Left ventricle myocardium superior (tissue), 1 donor: ENCODE data around the gene GORASP1. TPM values are rescaled to one million over a fixed set of nuclear protein-coding genes. Genes with fewer than 3 reads are reported as not detected.
A peak's percentile ranks its signal among the peaks of the same experiment; 100 is the strongest.
"Not testable (repeated sequence)": the region's sequence is repeated elsewhere in the genome, so short reads cannot be mapped to it uniquely, and the experiment has no call there.

Source experiments
- ATAC-seq: fragments of 200-7000 bp; cut with Tn5 transposase; one replicate; pipeline ENCODE4 v1.9.1; 2020; ENCODE audit warnings: mild to moderate bottlenecking, moderate library complexity
- DNase-seq: peaks from one replicate; pipeline ENCODE4 v3.0.0-alpha.2; 2020
- intact Hi-C: fragments of 100-400 bp; cut with micrococcal nuclease; formaldehyde crosslinking; loops from one replicate; pipeline ENCODE4 v1.11.0; 2022
- total RNA-seq: library from RNA; stranded (reverse); fragmentation: NEBNext Ultra II Directional; extraction: Animal tissue kit (Norgen Biotek cat#: 25700); gene quantifications from one replicate; pipeline ENCODE4 v1.2.1, GENCODE V29; 2021
- donor health status: DM: no; HTN: yes; CAD: no; lungs with severe emphysema.

Gene GORASP1
- total RNA-seq, 1 donor from 2014 or later = 50.6 TPM

DNA sequence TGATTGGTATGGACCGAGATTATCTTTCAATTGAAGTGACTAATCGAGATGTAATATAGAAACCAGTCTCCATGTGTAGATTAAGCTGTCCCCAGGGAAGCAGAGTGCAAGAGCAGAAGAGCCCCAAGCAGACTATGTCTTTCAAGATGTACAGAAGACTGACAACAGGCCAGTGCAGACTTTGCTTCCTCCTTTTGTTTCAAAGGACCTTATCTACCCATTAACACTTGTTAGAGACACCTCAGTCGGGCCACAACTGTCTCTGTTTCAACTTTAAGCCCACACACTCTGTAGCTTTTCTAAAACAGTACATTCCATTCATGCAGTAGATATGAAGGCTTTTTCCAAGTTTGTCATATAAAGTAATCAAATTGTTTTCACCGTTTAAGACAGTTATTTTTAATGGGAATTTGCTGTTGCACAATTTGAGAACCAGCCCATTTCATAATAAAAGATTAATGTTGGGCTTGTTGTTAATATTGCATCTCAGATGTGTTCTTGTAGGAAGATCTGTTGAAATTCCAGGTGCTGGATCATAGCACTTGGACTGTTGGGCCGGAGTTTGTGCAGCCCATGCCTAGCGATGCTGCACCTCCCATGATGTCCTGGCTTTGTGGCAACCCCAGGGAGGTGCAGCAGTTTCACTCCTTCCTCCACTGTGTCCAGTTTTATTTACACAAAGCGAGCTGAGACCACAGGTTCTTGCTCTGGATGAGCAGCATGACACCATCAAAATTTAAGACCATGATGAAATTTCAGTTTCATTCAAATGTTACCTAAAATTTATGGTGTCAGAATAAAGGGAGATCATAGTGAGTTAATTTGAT, 12.4 kb downstream of the GORASP1 start:
- no peak for ATAC-seq
- intact Hi-C loops = no loop called here

DNA sequence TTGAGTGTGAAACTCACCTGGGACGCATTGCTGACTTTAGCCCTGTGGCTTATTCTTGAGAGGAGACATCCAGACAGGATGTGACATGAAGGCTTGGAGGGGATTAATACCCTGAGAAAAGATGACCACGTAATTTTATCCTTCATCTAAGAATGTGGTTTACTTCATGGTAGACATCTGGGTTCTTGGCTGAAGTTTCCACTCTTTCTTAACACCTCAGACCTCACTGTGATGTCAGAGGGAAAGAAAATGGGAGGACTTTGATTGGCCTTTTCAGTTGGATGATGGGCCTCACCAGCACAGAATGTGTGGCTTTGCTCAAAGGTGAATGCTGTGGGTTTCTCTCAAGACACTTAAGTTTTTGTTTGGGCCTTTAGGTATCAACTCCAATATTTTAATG, 16.5 kb downstream of the GORASP1 start:
- intact Hi-C loops = no loop called here
- no peak for ATAC-seq
- DNase-seq = no peak

More for the DNA sequence above, 12.4 kb downstream of the GORASP1 start:
- DNase-seq = no peak

DNA sequence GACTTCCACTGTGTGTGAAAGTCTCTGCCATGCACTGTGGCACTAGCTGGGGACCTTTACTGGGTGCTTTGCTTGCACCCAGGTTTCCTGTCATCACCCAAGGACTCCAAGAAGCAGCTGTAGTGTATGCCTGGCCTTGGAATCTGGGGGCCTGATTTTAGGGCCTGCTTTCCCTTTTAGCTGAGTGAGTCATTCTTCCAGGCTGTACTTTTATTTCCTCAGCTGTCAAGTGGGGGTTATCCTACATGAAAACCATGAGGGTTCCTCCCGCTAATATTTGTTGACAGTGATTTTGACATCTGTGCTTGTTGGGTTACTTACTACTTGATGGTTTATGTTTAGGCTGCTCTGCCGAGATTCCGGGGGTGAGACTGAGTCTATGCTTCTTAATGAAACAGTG, 18.5 kb downstream of the GORASP1 start:
- no peak for ATAC-seq
- intact Hi-C loops = no loop called here
- no peak for DNase-seq

DNA sequence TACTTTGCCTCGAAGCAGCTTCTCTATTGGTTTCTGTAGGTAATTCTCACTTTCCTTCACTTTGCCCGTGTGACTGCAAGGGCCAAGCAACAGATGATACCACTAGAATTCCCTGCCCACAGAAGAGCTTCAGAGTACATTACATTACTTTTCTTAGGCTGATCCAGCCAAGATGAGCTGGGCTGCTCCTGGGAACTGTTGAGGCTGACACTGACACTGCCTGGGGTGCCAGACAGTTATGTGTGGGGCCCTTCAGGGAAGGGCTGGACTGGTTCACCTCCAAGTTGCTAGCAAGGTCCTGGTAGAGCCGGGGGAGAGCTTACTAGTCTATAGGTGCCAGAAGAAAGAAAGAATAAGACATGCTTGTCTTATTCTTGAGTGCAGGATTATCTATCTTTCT, 19.0 kb downstream of the GORASP1 start:
- DNase-seq = no peak
- intact Hi-C loops = no loop called here
- no peak for ATAC-seq

DNA sequence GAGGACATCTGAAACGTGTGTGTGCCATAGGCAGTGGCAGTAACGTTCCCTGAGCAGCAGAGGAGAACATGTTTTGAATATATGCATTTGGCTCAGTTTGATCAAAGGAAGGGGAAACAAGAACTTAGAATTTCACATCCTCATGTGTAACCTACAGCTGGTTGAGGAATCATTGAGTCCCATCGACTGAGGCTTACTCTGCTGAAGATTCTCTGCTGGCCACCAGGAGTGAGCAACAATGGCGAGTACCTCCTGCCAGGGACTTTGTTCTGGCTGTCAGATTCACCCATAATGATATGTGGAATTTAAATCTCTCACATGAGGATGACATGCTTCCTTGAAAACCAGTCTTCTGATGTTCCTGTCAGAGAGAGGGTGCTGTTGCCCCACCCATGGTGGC, 21.3 kb downstream of the GORASP1 start:
- ATAC-seq (no peak), DNase-seq (no peak)
- intact Hi-C loops = no loop called here

DNA sequence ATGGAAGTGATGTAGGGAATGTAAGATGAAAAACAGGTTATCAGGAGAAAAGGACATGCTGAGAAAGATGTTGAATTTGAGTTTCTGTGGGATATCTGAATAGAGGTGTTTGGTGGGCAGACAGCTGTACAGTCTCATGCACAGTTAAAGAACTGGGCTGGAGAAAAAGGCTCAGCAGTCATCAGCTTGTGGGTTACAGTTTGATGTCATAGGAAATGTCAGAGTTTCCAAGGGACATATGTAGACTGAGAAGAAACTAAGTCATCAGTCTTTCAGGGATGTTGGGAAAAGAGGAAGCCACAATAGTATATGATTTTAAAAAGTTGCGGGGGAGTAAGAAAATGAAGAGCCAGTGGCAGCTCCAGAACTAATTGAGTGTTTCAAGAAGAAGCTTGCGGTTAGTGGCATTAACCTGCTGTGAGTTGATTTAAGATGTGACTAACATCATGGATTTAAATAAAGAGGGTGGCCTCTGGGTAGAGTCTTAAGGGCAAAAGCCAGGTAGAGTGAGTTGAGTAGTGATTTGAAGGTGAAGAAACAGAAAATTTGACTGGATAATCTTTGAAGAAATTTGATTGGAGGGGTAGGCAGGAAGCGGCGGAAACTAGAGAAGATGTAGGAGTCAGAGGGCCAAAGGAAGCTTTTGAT, 24.6 kb downstream of the GORASP1 start:
- intact Hi-C loops = no loop called here
- DNase-seq (no peak), ATAC-seq (no peak)

DNA sequence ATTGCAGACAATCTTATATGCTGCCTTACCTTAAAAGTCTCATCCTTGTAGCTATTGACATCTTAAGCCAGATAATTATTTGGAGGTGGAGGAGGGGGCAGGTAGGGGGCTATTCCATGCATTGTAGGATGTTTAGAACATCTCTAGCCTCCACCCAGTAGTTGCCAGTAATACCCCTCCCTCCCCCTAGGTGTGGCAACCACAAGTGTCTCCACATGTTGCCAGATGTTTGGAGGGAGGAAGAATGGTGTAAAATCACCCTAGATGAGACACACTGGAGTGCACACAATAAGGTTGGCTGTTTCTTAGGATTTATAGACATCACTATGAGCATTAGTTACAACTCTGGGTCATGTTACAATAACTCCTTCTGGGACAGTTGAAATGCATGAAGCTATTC, 27.4 kb downstream of the GORASP1 start:
- DNase-seq (no peak), ATAC-seq (no peak)
- intact Hi-C loops = no loop called here

DNA sequence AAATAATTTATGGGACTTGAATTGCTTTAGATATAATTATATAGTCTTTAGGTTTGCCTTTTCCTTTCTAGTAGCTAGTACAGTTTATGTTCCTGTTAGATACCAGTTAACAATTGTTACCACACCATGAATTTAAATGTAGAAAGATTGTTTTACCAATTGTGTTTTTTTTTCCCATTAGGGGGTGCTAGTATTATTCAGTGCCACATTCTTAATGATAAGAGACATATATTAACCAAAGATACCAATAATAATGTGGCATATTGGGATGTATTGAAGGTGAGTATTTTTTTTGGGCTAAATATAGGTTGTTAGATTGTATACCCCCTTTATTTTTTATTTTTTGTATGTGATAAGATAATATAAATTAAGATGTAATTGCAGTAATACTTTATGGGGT, 27.9 kb downstream of the GORASP1 start:
- DNase-seq (no peak), ATAC-seq (no peak)
- intact Hi-C loops = no loop called here

DNA sequence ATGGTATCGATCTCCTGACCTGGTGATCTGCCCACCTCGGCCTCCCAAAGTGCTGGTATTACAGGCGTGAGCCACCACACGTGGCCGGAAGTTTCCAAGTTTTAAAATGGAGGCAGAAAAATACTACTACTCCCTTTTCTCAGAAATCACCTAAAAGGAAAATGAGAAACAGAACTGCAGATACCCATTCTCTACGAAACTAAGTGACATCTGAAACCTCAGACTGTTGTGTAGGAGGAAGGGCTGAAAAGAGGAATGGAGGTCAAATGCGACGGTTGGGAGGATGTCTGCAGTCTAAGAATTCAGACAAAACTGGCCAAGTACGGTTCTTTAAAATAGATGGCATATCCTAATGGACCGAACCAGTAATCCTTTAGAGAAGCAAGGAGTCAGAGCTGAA, 31.5 kb downstream of the GORASP1 start:
- intact Hi-C loops = no loop called here
- ATAC-seq = no peak

DNA sequence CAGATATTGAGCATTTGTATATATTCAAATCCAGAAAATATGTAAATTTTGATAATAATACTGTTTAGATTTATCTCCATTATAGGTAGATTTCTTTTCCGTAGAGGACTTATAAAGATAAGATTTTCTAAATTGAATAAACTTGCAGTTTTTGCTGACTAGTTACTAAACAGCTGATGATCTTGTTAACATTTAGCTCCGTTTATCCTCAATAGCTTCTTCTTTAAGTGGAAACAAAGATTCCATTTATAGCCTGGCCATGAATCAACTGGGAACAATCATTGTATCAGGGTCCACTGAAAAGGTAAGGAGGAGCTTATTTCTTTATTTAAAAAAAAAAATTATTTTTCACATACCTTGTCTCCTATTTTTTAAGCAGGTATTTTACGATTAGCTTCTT, 38.9 kb downstream of the GORASP1 start:
- DNase-seq (no peak), ATAC-seq (no peak)
- intact Hi-C loops = no loop called here

More for the DNA sequence above, 31.5 kb downstream of the GORASP1 start:
- DNase-seq = no peak

DNA sequence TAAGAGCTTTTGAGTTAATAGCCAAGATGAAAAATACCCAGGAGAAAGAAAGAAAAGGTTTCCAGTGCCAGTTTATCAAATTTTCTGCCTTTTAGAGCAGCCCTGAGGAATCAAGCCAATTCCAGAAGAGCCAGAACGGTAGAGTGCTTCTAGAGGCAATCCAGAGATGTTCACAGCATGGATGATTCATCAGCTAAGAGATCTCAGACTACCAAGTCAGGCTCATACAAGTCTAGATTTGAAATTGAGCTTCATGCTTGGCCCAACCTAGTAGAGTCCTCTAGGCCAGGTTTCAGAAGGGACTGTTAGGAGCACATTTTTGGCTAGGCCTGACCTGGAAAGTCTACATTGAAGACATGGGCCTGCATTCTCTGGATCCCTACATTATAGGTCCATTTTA, 40.1 kb downstream of the GORASP1 start:
- no peak for DNase-seq
- intact Hi-C loops = no loop called here
- no peak for ATAC-seq

DNA sequence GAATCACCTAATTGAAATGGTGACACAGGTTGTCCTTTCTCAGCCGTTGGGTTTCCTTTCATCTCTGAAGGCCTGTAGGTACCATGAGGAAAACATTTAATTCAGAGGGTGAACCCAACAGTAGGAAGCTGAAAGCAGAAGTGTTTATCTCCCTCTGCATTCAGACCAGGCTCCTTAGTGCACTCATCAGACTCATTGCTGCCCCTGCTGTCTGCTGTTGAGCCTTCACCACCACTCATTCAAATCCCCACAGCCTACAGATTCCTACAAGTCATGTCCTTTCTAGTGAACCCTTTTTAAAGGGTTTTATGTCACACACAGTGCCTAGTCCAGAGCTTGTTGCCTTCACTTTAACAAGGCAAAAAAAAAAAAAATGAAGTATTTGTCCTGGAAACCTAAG, 42.2 kb downstream of the GORASP1 start:
- intact Hi-C loops = no loop called here
- DNase-seq (no peak), ATAC-seq (peak; percentile 50)

DNA sequence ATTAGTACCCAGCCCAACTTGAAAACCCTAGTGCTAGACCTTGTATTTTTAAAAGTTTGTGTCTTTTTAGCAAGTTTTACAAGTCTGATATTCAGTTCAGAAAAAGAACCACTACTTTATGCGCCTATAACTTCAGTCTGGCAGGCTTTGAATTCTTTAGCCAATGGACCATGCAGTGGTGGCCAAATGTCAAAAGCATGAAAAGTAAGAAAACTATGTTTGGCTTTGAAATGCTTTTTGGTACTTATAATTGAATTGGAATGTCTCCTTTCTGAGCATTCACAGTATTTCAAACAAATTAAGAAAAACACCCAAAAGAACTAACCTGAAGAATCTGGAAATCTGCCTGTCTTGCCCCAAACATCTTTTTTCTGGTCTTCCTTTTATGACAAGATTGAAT, 42.8 kb downstream of the GORASP1 start:
- ATAC-seq (no peak), DNase-seq (no peak)
- intact Hi-C loops = no loop called here

DNA sequence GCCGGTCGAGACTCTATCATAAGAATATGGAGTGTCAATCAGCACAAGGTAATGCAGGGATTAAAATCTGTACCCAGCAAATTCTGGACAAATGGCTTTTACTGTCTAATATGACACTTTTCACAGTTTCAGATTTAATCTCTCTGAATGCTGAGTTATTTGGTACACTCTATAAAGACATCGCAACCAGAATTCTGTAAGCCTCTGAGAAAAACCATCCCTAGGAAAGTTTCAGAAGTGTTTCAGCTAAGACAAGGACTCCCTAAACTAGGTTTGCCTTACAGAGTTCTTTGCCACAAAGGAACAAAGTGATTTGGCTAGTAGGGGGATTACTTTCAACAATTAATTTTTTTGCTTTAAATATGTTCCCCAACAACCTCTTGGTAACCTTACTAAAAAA, 44.3 kb downstream of the GORASP1 start:
- ATAC-seq (no peak), DNase-seq (no peak)
- intact Hi-C loops = no loop called here

DNA sequence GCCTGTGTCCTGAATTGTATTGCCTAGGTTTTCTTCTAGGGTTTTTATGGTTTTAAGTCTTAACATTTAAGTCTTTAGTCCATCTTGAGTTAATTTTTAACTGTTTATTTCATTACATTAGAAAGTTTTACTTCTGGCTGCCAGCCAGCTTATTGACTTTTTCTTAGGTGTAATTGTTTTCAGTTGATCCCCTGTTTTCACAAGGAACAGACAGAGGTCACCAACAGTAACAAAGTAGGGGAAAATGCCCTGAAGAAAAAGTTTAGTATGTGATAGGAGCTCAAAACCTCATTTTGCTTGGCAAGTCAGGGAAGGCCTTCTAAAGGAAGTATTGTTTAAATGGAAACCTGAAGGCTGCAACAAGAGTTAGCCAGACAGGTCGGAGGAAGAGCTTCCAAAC, 45.2 kb downstream of the GORASP1 start:
- intact Hi-C loops = no loop called here
- ATAC-seq (no peak), DNase-seq (no peak)

DNA sequence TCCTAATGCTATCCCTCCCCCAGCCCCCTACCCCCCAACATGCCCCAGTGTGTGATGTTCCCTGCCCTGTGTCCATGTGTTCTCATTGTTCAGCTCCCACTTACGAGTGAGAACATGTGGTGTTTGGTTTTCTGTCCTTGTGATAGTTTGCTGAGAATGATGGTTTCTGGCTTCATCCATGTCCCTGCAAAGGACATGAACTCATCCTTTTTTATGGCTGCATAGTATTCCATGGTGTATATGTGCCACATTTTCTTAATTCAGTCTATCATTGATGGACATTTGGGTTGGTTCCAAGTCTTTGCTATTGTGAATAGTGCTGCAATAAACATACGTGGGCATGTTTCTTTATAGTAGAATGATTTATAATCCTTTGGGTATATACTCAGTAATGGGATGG, 46.2 kb downstream of the GORASP1 start:
- intact Hi-C loops, DNase-seq, ATAC-seq: not testable (repeated sequence)

DNA sequence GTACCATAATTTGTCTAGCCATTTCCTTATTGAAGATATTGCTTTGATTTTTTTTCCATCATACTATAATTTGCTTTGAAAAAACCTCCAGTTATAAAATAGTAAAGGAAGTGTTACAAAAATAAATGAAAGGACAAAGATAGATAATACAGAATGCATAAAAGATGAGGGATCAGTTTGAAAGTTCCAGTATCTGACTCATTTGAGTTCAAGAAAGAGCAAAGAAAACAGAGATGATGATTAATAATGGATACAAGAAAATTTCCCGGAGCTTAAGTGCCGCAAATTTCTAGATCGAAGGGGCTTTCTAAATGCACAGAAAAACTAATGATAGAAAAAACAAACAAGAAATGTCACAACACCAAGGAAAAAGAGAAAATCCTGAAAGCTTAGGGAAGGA, 51.3 kb downstream of the GORASP1 start:
- intact Hi-C loops = no loop called here
- no peak for DNase-seq
- ATAC-seq = no peak

DNA sequence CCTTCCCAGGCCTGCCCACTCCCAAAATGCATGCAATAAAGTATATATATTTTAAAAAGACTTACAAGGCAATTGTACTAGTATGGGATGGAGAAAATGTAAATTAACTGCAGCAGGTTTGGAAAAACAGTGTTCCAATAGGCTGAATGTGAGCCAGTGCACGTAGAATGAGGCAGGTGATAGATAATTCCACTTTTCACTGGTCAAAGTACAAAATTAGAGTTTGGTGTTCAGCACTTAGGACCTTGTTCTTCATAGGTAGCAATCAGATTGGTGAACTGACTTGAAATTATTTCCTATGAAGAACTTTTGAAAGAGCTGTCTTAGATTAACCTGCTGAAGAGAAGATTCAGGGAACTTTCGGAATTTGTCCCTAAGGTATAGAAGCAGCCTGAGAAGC, 53.7 kb downstream of the GORASP1 start:
- no peak for ATAC-seq
- intact Hi-C loops = no loop called here
- no peak for DNase-seq

DNA sequence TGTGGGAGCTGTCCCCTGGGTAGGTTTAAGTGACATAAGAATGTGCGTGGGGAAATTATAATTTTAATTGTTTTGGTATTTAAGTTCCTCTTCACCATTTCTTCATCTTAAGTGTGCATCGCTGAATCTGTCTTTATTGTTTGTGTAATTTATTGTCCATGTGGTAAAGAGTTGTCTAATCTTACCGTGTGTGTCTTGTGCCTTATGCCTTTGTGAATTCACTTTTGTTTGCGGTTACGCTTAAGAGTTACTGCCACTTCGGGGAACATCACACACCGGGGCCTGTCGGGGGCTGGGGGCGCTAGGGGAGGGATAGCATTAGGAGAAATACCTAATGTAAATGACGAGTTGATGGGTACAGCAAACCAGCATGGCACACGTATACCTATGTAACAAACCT, 54.8 kb downstream of the GORASP1 start:
- intact Hi-C loops = no loop called here
- DNase-seq (no peak), ATAC-seq (no peak)

DNA sequence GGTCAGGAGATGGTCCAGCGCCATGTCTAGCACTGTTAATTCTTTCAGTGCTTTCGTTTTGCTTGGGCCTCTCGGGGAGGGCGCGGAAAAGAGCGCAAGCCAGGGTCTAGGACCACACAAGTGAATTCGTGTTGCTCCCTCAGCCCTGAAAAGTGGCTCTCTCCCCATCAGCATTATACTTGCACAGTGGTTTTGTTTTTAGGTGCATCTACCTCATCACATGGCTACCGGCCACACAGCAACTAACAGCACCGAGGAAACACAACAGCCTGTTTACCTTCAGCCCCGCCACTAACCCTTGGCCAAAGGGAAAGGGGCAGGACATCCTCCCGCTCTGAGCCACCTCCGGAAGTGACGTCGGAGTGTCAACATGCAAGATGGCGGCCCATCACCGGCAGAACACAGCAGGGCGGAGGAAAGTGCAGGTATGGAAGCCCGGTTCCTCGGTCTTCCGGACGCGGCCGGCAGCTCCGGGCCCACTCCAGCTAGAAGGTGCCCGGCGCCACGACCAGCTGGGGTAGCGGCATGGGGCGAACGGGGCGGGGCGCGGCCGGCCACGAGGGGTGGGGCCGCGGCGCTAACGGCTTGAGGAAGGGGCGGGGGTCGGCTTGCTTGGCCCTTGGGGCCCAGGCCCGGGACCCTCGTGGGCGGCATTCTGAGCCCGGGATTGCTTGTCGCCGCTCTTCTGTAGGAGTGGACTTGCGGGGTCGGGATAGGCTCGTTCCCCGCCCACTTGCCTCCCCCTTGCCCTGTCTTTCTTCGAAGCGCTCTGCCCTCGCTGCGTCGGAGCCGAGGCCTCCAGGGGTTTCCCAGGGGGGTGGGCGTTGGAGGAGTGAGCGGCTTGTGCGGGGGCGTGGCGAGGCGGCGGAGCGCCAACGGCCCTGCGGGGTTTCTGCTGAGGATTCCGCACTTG, 55.5 kb downstream of the GORASP1 start, which contains the start of the genes SCN11A and WDR48:
Gene SCN11A (minus strand): TSS at position 296 of the 913 bp plus-strand sequence. CDS start 101,582 bp downstream, outside the sequence.
Gene WDR48 (plus strand): TSS at position 368 of the 913 bp plus-strand sequence. CDS start 10 bp downstream, at position 378.
- ATAC-seq = peak; percentile 99
- DNase-seq = peak; percentile 94
- intact Hi-C loops = no loop called here
